Neural cell (in vitro differentiated cells): ENCODE data around the gene PCDHB6.
"Not testable (repeated sequence)": the region's sequence is repeated elsewhere in the genome, so short reads cannot be mapped to it uniquely, and the experiment has no call there.

ENCODE experiments used
- MXI1 ChIP-seq: fragments of 450-650 bp; conservative IDR thresholded peaks from 2 replicates; pipeline ENCODE4 v1.6.1; 2014; ENCODE audit warnings: antibody characterized with exemption, mild to moderate bottlenecking; ENCODE audit not compliant: poor library complexity, severe bottlenecking
- RAD21 ChIP-seq: fragments of 450-650 bp; conservative IDR thresholded peaks from 2 replicates; pipeline ENCODE4 v1.6.1; 2014; ENCODE audit warnings: antibody characterized with exemption, mild to moderate bottlenecking, moderate library complexity
- TF ChIP-seq, protein P1 (sequence below): fragments of 450-650 bp; IDR thresholded peaks from 2 replicates; pipeline ENCODE4 v1.5.1; 2014; ENCODE audit warnings: antibody characterized with exemption, mild to moderate bottlenecking, moderate library complexity; ENCODE audit not compliant: poor library complexity, severe bottlenecking

DNA sequence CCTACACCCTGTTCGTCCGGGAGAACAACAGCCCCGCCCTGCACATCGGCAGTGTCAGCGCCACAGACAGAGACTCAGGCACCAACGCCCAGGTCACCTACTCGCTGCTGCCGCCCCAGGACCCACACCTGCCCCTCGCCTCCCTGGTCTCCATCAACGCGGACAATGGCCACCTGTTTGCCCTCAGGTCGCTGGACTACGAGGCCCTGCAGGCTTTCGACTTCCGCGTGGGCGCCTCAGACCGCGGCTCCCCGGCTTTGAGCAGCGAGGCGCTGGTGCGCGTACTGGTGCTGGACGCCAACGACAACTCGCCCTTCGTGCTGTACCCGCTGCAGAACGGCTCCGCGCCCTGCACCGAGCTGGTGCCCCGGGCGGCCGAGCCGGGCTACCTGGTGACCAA, 38.8 kb downstream of the PCDHB6 start:
- TF ChIP-seq, protein P1, sequence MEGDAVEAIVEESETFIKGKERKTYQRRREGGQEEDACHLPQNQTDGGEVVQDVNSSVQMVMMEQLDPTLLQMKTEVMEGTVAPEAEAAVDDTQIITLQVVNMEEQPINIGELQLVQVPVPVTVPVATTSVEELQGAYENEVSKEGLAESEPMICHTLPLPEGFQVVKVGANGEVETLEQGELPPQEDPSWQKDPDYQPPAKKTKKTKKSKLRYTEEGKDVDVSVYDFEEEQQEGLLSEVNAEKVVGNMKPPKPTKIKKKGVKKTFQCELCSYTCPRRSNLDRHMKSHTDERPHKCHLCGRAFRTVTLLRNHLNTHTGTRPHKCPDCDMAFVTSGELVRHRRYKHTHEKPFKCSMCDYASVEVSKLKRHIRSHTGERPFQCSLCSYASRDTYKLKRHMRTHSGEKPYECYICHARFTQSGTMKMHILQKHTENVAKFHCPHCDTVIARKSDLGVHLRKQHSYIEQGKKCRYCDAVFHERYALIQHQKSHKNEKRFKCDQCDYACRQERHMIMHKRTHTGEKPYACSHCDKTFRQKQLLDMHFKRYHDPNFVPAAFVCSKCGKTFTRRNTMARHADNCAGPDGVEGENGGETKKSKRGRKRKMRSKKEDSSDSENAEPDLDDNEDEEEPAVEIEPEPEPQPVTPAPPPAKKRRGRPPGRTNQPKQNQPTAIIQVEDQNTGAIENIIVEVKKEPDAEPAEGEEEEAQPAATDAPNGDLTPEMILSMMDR, result not testable (repeated sequence)
- not testable (repeated sequence) for TF ChIP-seq RAD21, MXI1
